ENCODE results near the gene CNTNAP2. TPM values are rescaled to one million over a fixed set of nuclear protein-coding genes. Genes with fewer than 3 reads are reported as not detected.

CNTNAP2 gene
- total and polyA plus RNA-seq, 2 of the 8 experiments (the other 6 are each of a cell fraction or from before 2014, with no cell fraction given), result 27.9 to 71.0 TPM

GRCh38 chr7:147756300-147756699 is 1639.7 kb downstream of the CNTNAP2 start:
- FAIRE-seq, result no peak
- no peak overlapping the region for H4K91ac ChIP-seq (replicated peaks; ENCODE audit: insufficient read length, low read length)
- POLR2A ChIA-PET (ENCODE audit: partially characterized antibody), result no interaction called here
- no peak for TF ChIP-seq GTF2F1 (IDR thresholded peaks at IDR 0.05; ENCODE audit: borderline replicate concordance, low read depth, low read length)
- no peak for TF ChIP-seq TCF12 (IDR thresholded peaks at IDR 0.05; ENCODE audit: low read depth, low read length)
- TF ChIP-seq CTBP2 (IDR thresholded peaks at IDR 0.05; ENCODE audit: borderline replicate concordance, insufficient read depth, insufficient read length, low read length), result no peak
- TF ChIP-seq RNF2 (IDR thresholded peaks at IDR 0.05; ENCODE audit: borderline replicate concordance, low read depth, low read length, missing control alignments, poor library complexity, severe bottlenecking), result no peak
- no peak for TF ChIP-seq CBX8 (IDR thresholded peaks at IDR 0.05; ENCODE audit: borderline replicate concordance, low read depth, low read length)
- TF ChIP-seq BCL11A (IDR thresholded peaks at IDR 0.05; ENCODE audit: low read depth in 2 of 2, low read length in 2 of 2), result no peak
- no peak for TF ChIP-seq GABPA (IDR thresholded peaks at IDR 0.05; ENCODE audit: borderline replicate concordance, insufficient read depth, low read length)
- no peak for TF ChIP-seq JUND (IDR thresholded peaks at IDR 0.05; ENCODE audit: low read length)
- no peak for TF ChIP-seq CREB1 (IDR thresholded peaks at IDR 0.05)
- no peak for TF ChIP-seq KDM5A (IDR thresholded peaks at IDR 0.05; ENCODE audit: low read length)
- no peak for TF ChIP-seq EP300 (IDR thresholded peaks at IDR 0.05; ENCODE audit: borderline replicate concordance in 1 of 2, low read depth in 2 of 2, low read length in 2 of 2)
- no peak for TF ChIP-seq SIX5 (IDR thresholded peaks at IDR 0.05; ENCODE audit: low read depth, low read length)
- no peak for TF ChIP-seq KDM1A (IDR thresholded peaks at IDR 0.05; ENCODE audit: borderline replicate concordance, low read length)
- no peaks in the 10 kb centered on the region for H3K23me2 ChIP-seq (ENCODE audit: low read depth, low read length)
- H3K23ac ChIP-seq (ENCODE audit: insufficient read length), result no peak overlapping the region
- no peak overlapping the region for H4K5ac ChIP-seq (ENCODE audit: insufficient read length, low read depth, low read length)
- no peak overlapping the region for H3K4ac ChIP-seq (replicated peaks; ENCODE audit: insufficient read length, low read depth, low read length)
- CTCF ChIA-PET (ENCODE audit: partially characterized antibody), result no interaction called here
- no peak overlapping the region for H2AK5ac ChIP-seq (ENCODE audit: low read depth, low read length)
- H2BK15ac ChIP-seq (ENCODE audit: low read length), result no peak overlapping the region
- DNase-seq (ENCODE audit: low read depth in 1 of 2, low spot score in 2 of 2), result no peak
- no peaks in the 10 kb centered on the region for H3K79me1 ChIP-seq (ENCODE audit: low read depth, low read length)
- no peak overlapping the region for H2BK20ac ChIP-seq (ENCODE audit: low read length)
- H4K20me1 ChIP-seq (replicated peaks in 1 of 2; ENCODE audit: control insufficient read depth in 1 of 2, insufficient read depth in 2 of 2, low read length in 2 of 2), result no peaks in the 10 kb centered on the region
- H4K8ac ChIP-seq (ENCODE audit: extremely low read depth, insufficient read depth, low read length), result no peak overlapping the region
- H3K9ac ChIP-seq (replicated peaks in 1 of 4; ENCODE audit: extremely low read depth in 1 of 4, low read depth in 3 of 4, low read length in 3 of 4), result no peak overlapping the region
- H2AFZ ChIP-seq (ENCODE audit: low read length), result no peak overlapping the region
- no peaks in the 10 kb centered on the region for H3K27me3 ChIP-seq (replicated peaks in 1 of 4; ENCODE audit: control insufficient read depth in 3 of 4, extremely low read depth in 1 of 4, insufficient read depth in 3 of 4, low read length in 3 of 4)
- H3K36me3 ChIP-seq (ENCODE audit: control insufficient read depth in 2 of 4, insufficient read depth in 4 of 4, low read length in 3 of 4), result no peaks in the 10 kb centered on the region
- H3K56ac ChIP-seq (replicated peaks; ENCODE audit: insufficient read length, low read depth, low read length), result no peak overlapping the region
- no peak overlapping the region for H2BK12ac ChIP-seq (ENCODE audit: low read depth, low read length)
- no peak overlapping the region for H3K18ac ChIP-seq (ENCODE audit: extremely low read depth, low read length)
- H3K27ac ChIP-seq (ENCODE audit: low read depth, low read length), result no peak overlapping the region
- no peak overlapping the region for H3K14ac ChIP-seq (ENCODE audit: insufficient read length)
- no peak overlapping the region for H2BK5ac ChIP-seq (ENCODE audit: low read depth, low read length)
- no peaks in the 10 kb centered on the region for H3K79me2 ChIP-seq (ENCODE audit: control insufficient read depth in 1 of 2, insufficient read depth in 2 of 2, low read length in 2 of 2)
- H2BK120ac ChIP-seq (replicated peaks; ENCODE audit: low read depth, low read length), result no peak overlapping the region
- H3K9me3 ChIP-seq (ENCODE audit: insufficient read depth in 2 of 2, low read depth in 1 of 2, low read length in 1 of 2), result no peaks in the 10 kb centered on the region
- 94% methylated on average over 1 of the region's 1 CpG; no CpG with 5 or more reads in 1 of the 2 experiments for WGBS, 2 experiments (ENCODE audit: extremely low coverage in 1 of 2, insufficient coverage in 1 of 2, insufficient read length in 1 of 2, insufficient replicate concordance in 2 of 2, low coverage in 1 of 2, low lambda C conversion rate in 2 of 2, missing lambda C conversion rate in 1 of 2)
- H3K4me2 ChIP-seq (ENCODE audit: insufficient read depth in 1 of 2, low read depth in 2 of 2, low read length in 2 of 2), result no peak overlapping the region
- H3K4me1 ChIP-seq (replicated peaks in 1 of 4; ENCODE audit: control insufficient read depth in 3 of 4, insufficient read depth in 4 of 4, low read length in 3 of 4), result no peaks in the 10 kb centered on the region
- no peak overlapping the region for H3K4me3 ChIP-seq (ENCODE audit: extremely low read depth in 1 of 4, insufficient read depth in 2 of 4, low read depth in 3 of 4, low read length in 4 of 4)
